OCI-LY7 (cell line): ENCODE measurements around the gene TXLNG. TPM values are rescaled to one million over a fixed set of nuclear protein-coding genes. Genes with fewer than 3 reads are reported as not detected.

Source experiments
- BruUV-seq: library from RNA; stranded (reverse); fragments of 400-500 nt; replicated peaks from 2 replicates; lab custom pipeline; 2021; lab: Mats Ljungman, UMichigan
- CTCF ChIA-PET: fragments of 300-600 bp; sonication (Branson Sonifier 250); formaldehyde crosslinking; loops from one replicate; lab custom pipeline; 2022; ENCODE audit warnings: antibody characterized with exemption; ENCODE audit not compliant: unreplicated experiment; lab: Charles Lee
- POLR2A ChIA-PET: fragments of 300-600 bp; sonication (Branson Sonifier 250); formaldehyde crosslinking; loops from one replicate; lab custom pipeline; 2022; ENCODE audit warnings: antibody characterized with exemption; lab: Charles Lee
- DNase-seq: peaks from one replicate; pipeline ENCODE4 v3.0.0-alpha.2; 2015; ENCODE audit warnings: low spot score
- H2AFZ ChIP-seq: fragments of 200-600 bp; sonication (generic), shearing (Covaris generic); 2 replicates; pipeline ENCODE4 v1.6.1; 2014; ENCODE audit warnings: mild to moderate bottlenecking, antibody characterized with exemption, low read length, moderate library complexity
- H3K27ac ChIP-seq: fragments of 200-600 bp; sonication (generic); 2 replicates; pipeline ENCODE4 v1.5.1; 2014; ENCODE audit warnings: mixed run types, low read depth, mild to moderate bottlenecking, moderate library complexity, low read length, inconsistent platforms; ENCODE audit not compliant: poor library complexity, severe bottlenecking
- H3K36me3 ChIP-seq: fragments of 200-600 bp; sonication (generic); 2 replicates; pipeline ENCODE4 v1.6.1; 2014; ENCODE audit warnings: mild to moderate bottlenecking, antibody characterized with exemption, low read length, moderate library complexity, mixed read lengths; ENCODE audit not compliant: insufficient read depth
- H3K4me1 ChIP-seq: fragments of 200-600 bp; sonication (generic); 2 replicates; pipeline ENCODE4 v1.5.1; 2014; ENCODE audit warnings: mild to moderate bottlenecking, low read length; ENCODE audit not compliant: insufficient read depth, poor library complexity, severe bottlenecking
- H3K4me2 ChIP-seq: fragments of 200-600 bp; sonication (generic); 2 replicates; pipeline ENCODE4 v1.6.1; 2014; ENCODE audit warnings: mild to moderate bottlenecking, low read length
- H3K4me3 ChIP-seq: fragments of 200-600 bp; sonication (generic); 2 replicates; pipeline ENCODE4 v1.5.1; 2014; ENCODE audit warnings: mild to moderate bottlenecking, low read depth, low read length; ENCODE audit not compliant: poor library complexity, severe bottlenecking
- H3K79me2 ChIP-seq: fragments of 200-600 bp; sonication (generic); 2 replicates; pipeline ENCODE4 v1.6.1; 2016; ENCODE audit warnings: low read depth, mild to moderate bottlenecking, low read length, moderate library complexity, mixed read lengths; ENCODE audit not compliant: insufficient read depth
- H3K9me2 ChIP-seq: fragments of 200-600 bp; sonication (generic); 2 replicates; pipeline ENCODE4 v1.6.1; 2016; ENCODE audit warnings: mild to moderate bottlenecking, low read length, mixed read lengths; ENCODE audit not compliant: insufficient read depth
- H3K9me3 ChIP-seq: fragments of 200-600 bp; sonication (generic); 2 replicates; pipeline ENCODE4 v1.6.1; 2014; ENCODE audit warnings: mild to moderate bottlenecking, mixed run types, low read length, mixed read lengths
- H4K20me1 ChIP-seq: fragments of 200-600 bp; sonication (generic); 2 replicates; pipeline ENCODE4 v1.6.1; 2014; ENCODE audit warnings: mild to moderate bottlenecking, antibody characterized with exemption, low read length, moderate library complexity, mixed read lengths; ENCODE audit not compliant: insufficient read depth
- CTCF ChIP-seq: fragments of 200-600 bp; sonication (generic); conservative IDR thresholded peaks from 2 replicates; pipeline ENCODE4 v1.5.1; 2014; ENCODE audit warnings: mild to moderate bottlenecking, antibody characterized with exemption, low read length, moderate library complexity, mixed read lengths
- EZH2phosphoT487 ChIP-seq: fragments of 200-600 bp; sonication (generic); IDR thresholded peaks from 2 replicates; pipeline ENCODE4 v1.6.1; 2018; ENCODE audit warnings: low read depth, borderline replicate concordance, mild to moderate bottlenecking, mixed run types, antibody characterized with exemption, low read length, moderate library complexity, mixed read lengths
- intact Hi-C: fragments of 100-400 bp; cut with micrococcal nuclease; formaldehyde crosslinking; loops from one replicate; pipeline ENCODE4 v1.10.0; 2022; ENCODE audit not compliant: unreplicated experiment
- total RNA-seq, 2 experiments: library from RNA; depleted of rRNA in 1 of 2; stranded (reverse); fragments of >200 nt in 1 of 2; shearing (Covaris generic) in 1 of 2; gene quantifications; 2 replicates each; pipeline ENCODE4 v1.2.3, GENCODE V29; 2014 to 2022

Gene TXLNG
- total RNA-seq, 2 experiments from 2014 or later = 16.9 to 22.0 TPM

GRCh38 chrX:16838202-16839066 lies 52.2 kb downstream of the TXLNG start:
- TF ChIP-seq EZH2phosphoT487 (no peak), CTCF (no peak)
- intact Hi-C loops = no loop called here
- H3K4me2 ChIP-seq = no peak overlapping the region
- H4K20me1 ChIP-seq = no peaks in the 10 kb centered on the region
- BruUV-seq = no TSS peak
- CTCF ChIA-PET = no interaction called here
- H3K9me2 ChIP-seq = no peaks in the 10 kb centered on the region
- no peak for DNase-seq
- no peaks in the 10 kb centered on the region for H3K9me3 ChIP-seq
- POLR2A ChIA-PET = interaction anchor here (0.6 to 0.9 kb wide), 4 partner anchors 19 to 994 kb away, joined by 3 to 8 read pairs (median 3); no protein-coding TSS in a partner anchor
- no peaks in the 10 kb centered on the region for H3K4me1 ChIP-seq
- H3K36me3 ChIP-seq = peaks cover 96% of the 10 kb centered on the region
- H2AFZ ChIP-seq = no peak overlapping the region
- no peak overlapping the region for H3K27ac ChIP-seq
- H3K4me3 ChIP-seq = no peak overlapping the region
- H3K79me2 ChIP-seq = no peaks in the 10 kb centered on the region

GRCh38 chrX:16839219-16839851 lies 53.1 kb downstream of the TXLNG start:
- intact Hi-C loops = no loop called here
- H3K79me2 ChIP-seq = no peaks in the 10 kb centered on the region
- H3K27ac ChIP-seq = no peak overlapping the region
- ChIA-PET CTCF (no interaction called here), POLR2A (interaction anchor here (0.5 to 0.9 kb wide), 3 partner anchors 18 to 181 kb away, joined by 3 to 8 read pairs (median 3); no protein-coding TSS in a partner anchor)
- H3K4me2 ChIP-seq = no peak overlapping the region
- no peaks in the 10 kb centered on the region for H3K4me1 ChIP-seq
- TF ChIP-seq CTCF = no peak
- no peak for TF ChIP-seq EZH2phosphoT487
- no peaks in the 10 kb centered on the region for H3K9me2 ChIP-seq
- peaks cover 96% of the 10 kb centered on the region for H3K36me3 ChIP-seq
- no peak overlapping the region for H2AFZ ChIP-seq
- DNase-seq = no peak
- no peaks in the 10 kb centered on the region for H4K20me1 ChIP-seq
- H3K9me3 ChIP-seq = no peaks in the 10 kb centered on the region
- no peak overlapping the region for H3K4me3 ChIP-seq
- BruUV-seq = no TSS peak
